GM19397 (cell line): ENCODE data around the gene REXO2.

Experiments used
- ATAC-seq: cut with Tn5 transposase; IDR thresholded peaks from one replicate; pipeline ENCODE4 v1.9.1; 2021; ENCODE audit warnings: mild to moderate bottlenecking, moderate library complexity; ENCODE audit not compliant: unreplicated experiment

REXO2 gene

DNA sequence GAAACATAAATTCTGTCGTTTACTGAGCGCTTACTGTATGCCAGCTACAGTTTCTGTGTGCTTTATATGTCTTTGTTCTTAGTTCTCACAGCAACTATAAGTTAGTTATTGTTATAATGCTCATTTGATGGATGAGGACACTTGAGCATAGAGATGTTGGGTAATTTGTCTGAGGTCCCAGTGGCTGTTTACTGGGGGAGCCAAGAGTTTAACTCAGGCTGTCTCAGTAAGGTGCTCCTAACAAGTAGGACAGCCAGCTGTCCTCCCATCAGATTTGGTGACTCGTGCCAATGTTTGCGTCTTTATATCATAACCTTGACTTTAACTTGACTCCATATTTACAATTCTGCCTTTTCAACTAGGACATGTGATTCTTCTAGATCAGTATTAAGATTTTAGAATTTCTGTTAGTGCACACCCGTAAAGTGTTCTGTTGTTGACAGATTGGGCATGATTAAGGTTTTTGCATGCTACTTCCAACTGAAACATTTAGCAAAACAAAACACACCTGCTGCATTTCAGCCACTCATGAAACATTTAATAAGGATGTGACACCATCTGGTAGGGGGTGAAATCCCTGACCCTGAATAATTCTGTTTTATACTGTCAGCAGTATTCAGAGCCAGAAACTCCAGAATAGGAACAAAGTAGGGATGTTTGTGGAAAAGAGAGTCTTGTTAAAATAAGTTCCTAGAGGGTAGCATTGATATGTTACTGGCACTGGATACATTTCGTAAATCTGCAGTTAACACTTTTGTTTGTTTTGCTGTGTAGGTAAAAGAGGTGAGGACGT, 1.9 kb downstream of the REXO2 start:
- ATAC-seq: no peak

DNA sequence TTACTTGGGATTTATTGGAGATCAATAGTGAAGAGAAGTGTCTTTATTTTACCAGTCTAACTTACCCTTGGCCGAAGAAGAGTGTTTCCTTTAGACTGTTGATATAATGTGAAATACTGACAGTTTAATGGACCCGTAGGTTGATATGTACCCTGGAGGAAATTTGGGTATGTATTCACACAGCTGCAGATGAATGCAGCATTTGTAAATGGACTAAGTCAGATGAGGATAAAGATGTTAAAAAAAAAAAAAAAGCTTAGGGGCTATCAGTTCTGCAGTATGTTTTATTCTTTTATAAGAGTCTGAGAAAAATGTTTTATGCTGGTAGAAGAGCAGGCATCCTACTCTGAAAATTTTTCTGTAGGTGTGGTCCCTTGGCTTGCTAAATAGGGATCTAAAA, 2.7 kb downstream of the REXO2 start:
- no peak for ATAC-seq

DNA sequence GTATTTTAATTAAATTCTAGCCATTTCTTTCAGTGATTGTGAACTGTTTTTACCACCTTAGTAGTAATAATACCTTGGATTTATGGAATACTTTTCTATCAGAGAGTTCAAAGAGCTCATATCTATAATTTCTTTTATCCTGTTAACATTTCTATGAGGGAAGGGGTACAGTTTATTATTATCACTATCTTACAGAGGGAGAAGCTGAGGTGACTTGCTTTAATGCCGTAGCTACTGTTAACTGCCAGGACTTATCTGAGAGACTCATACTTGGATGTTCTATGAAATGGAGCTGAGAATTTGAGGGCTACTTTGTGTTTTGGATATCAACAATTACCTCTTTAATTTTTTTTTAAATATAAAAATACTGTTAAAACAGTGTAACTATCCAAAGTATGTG, 3.3 kb downstream of the REXO2 start:
- ATAC-seq: no peak

DNA sequence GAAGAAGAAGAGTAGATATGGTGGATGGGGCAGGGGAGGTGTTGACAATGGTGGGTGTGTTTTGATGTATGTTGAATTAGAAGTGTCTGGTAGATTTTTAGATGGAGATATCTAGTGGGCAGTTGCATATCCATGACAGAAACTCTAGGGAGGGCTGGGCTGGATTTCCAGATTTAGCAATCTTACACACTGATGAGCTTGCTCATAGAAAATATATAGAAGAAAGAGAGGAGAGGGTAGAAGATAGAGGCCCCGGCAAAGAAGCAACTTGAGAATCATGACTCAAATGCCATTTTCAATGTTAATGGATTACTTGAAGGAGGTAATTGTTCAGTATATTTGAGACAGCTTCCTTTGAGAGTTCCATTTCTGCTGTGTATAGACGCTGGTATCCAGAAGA, 8.2 kb downstream of the REXO2 start:
- no peak for ATAC-seq

DNA sequence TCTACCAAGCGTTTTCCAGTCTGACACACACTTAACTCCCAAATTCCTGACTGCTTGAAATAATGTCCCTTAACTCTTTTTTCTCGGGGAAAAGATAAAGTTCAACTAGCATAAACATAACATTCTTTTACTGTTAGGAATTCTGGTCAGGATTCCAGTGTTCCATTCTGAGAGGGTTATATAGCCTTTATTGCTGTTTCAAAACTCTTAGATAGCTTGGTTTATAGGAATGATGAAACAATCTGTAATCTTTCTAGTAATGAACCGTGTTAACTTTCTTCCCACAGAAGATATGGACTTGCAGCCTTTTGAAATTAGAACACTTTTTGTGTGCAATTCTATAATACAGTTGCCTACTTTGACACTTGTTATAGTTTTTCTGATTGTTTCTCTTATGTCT, 8.6 kb downstream of the REXO2 start:
- no peak for ATAC-seq

DNA sequence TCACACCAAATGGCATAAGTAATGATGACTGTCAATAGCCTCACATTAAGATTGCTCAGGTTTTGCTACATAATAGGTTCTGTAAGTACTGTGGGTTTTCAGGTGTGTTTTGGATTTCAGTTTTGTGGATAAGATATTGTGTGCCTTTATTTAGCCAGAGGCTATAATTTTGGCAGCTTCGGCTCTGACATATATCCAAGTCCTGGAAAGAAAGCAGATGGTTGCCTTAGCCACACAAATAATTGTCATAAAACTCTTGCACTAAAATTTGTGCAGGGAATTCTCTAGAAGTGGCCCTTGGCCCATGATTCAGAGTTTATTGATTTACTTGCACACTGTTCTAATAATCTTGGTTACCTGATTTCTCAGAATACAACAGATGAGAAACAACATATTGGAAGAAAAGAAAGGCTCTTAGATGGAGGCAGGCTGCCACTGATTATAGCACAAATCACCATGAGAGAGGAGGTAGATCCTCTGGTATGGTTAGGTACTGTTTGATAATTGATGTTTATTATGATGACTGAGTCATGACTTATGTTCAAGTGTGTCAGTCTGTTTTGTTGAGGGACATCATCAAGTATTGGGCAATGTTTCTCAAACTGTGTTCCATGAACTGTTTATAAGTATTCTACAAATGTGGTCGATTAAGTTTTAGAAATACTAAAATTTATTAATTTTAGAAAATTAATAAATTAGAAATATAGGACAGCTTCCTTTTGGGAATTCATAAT, 9.6 kb downstream of the REXO2 start:
- ATAC-seq: no peak

DNA sequence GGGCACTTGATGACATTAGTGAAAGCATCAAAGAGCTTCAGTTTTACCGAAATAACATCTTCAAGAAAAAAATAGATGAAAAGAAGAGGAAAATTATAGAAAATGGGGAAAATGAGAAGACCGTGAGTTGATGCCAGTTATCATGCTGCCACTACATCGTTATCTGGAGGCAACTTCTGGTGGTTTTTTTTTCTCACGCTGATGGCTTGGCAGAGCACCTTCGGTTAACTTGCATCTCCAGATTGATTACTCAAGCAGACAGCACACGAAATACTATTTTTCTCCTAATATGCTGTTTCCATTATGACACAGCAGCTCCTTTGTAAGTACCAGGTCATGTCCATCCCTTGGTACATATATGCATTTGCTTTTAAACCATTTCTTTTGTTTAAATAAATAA, 10.6 kb downstream of the REXO2 start:
- ATAC-seq: no peak

DNA sequence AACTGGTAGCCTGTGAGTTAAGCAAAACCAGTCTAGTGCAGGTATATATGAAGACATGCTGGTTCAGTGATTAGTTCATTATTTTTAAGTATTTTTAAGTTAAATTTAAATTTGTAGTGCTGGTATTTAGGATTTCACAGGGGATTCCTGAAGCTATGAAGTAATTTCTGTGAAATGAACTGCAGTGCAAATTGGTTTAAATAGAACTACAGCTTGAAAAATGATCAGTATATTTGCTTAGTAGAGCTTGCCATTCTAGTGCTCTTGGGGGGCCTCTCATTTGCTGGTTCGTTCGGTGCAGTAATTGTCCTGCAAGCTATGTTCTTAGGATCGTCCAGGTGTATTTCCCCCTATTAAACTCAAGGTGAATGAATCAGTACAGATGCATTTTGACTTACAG, 13.1 kb downstream of the REXO2 start:
- no peak for ATAC-seq

DNA sequence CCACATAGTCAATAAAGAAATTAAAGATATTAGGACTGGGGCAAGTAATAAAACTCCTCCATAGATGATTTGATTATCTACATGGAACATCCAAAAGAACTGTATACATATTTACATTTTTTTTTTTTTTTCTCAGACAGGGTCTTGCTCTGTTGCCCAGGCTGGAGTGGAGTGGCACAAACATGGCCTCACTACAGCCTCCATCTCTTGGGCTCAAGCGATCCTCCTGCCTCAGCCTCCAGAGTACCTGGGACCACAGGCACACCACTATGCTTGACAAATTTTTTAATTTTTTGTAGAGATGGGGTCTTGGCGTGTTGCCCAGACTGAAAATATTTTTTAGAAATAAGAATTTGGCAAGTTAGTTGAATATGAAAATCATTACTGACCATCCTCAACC, 24.7 kb downstream of the REXO2 start:
- ATAC-seq: no peak

DNA sequence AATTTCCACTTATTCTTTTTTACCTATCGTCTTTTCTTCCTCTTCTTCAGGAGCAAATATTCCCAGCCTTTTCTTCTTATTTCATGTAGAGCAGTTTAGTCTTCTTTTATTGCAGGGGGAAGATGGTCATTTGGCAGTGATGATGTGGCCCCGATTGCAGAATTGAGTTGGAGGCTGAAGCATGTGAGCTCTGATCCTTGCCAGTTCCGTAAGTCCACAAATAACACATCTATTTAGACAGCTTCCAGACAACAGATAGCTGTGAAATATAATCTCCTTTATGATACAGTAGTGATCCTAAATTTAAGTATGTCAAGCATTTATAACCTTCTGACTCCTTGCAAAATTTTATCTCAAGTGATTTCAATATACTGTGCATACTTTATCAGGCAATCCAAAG, 27.5 kb downstream of the REXO2 start:
- ATAC-seq: no peak

DNA sequence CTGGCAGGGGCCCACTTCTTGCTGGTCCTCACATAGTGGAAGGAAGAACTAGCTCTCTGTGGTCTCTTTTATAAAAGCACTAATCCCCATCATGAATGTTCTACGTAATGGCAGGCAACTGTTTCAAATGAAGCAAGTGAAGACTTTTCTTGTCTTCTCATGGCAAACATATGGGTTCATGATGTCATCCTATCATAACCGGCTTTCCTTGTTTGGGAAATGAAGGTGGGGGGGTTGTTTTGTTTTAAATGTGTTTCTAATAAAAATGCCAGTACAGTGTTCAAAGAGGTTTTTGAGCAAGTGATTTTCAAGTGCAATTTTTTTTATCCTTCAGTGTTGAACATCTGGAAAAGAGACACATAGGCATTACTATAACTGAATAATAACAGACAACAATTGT, 33.4 kb downstream of the REXO2 start:
- ATAC-seq: no peak

DNA sequence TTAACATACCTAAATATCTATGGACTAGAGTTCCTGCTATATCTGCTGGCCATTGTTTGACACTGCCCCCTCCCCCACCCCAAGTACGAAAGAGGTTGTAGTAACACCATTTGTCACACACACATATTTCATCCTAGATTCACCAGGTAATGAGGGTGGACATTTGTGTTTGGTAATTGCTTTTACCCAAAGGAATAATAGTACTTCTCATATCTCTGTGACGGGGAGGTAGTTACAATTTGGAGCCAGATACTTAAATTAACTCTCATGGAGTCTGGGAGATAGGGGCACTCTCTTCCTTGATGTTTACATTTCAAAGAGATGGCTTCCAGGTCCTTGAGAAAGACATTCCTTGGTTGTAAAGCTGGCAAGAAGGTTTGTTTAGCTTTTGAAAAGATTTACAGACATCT, 38.7 kb downstream of the REXO2 start:
- no peak for ATAC-seq

DNA sequence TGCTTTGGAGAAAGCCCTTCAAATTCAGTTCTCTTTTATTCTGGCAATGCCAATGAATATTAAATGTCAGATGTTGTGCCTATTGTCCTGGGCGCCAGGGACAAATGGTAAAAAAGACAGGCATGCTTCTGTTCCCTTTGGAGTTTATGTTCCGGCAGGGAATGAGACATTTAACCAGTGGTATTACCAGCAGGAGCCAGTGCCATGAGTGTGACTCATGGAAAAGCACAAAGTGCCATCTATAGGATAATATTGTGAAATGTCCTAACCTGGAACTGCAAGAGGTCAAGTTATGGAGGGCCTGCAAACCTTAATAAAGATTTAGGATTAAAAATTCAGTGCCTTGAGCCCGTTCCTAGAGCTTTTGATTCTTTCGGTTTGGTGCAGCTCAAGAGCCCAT, 39.5 kb downstream of the REXO2 start:
- ATAC-seq: no peak

DNA sequence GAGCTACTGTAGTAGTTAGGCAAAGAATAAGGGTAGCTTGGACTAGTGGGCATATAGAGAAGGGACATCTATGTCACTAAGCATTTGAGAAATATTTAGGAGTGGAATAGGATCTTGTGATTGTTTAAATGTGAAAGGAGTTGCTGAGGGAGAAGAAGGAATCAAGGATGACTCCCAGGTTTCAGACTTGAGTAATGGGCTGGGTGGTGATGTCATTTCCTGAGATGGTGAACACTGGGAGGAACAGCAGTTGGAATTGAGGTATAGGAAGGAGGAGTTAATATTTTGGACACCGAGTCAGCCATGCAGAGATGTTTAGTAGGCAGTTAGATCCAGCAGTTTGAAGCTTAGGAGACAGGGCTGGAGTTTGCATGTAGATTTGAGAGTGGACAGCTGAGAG, 40.1 kb downstream of the REXO2 start:
- no peak for ATAC-seq

DNA sequence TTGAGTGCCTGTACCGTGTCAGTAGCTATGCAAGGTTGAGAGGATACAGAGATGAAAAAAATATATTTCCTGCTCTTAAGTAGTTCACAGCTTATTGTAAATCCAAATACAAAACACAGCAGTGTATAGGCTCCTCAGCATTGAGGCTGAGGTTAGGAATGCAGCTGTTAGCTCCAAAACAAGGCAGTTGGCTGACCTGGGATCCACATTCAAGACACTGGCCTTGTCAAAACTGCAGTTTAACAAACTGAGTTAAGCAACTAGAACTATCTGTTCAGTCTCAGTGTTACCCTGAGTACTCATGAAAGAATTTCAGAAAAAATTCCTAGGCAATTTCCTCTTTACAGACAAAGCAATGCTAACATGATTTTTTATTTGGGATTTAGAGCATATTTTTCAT, 42.8 kb downstream of the REXO2 start:
- no peak for ATAC-seq

DNA sequence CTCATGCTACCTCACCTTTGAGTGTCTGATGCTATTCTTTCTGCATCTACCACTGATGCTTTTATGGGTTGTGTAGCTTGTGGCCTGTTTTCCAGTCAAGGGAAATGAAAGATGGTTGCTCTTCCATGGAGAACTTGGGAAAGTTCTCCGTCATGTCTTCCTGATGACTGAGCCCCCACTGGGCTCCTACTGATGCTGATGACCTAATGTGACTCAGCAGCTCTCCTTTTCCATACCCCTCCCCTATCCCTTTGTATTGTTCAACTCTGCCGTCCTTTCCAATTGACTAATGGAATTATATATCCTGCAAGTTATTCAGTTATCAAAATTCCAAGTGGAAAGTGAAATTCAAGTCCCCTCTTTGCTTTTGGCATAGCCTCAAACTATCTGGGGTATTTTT, 44.7 kb downstream of the REXO2 start:
- ATAC-seq: no peak

DNA sequence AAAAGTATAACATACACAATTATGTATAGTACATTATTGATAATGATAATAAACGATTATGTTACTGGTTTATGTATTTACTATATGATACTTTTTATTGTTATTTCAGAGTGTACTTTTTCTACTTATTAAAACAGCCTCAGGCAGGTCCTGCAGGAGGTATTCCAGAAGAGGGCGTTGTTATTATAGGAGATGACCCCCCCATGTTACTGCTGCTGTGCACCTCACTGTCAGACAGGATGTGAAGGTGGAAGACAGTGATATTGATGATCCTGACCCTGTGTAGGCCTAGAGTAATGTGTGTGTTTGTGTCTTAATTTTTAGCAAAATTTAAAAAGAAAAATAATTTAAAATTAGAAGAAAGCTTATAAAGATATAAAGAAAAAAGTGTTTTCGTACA, 57.6 kb downstream of the REXO2 start:
- no peak for ATAC-seq

DNA sequence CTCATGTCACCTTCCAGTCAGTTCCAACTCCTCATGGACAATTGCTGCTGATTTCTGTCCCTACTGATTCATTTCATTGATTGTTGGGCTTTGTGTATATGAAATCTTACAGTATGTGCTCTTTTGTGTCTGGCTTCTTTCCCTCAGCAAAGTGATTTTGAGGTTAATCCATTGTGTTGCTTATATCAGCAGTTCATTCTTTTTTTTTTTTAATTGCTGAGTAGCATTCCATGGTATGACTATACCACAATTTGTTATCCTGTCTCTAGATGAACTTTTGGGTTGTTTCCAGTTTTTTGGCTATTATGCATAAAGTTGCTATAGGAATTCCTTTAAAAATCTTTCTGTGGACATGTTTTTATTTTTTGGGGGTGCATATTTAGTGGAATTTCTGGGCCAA, 60.5 kb downstream of the REXO2 start:
- ATAC-seq: no peak
